T-helper 2 cell treated with Interferon-gamma antibody and Interleukin-4, amounts not matched to agents 100 ng/mL and 5 ng/mL, for 36 hours (primary cell): ENCODE results near the gene ACAD11. TPM values are rescaled to one million over a fixed set of nuclear protein-coding genes. Genes with fewer than 3 reads are reported as not detected.

Source experiments
- intact Hi-C: fragments of 100-400 bp; cut with micrococcal nuclease; formaldehyde crosslinking; loops from one replicate; pipeline ENCODE4 v1.15.1; 2023
- total RNA-seq: library from RNA; stranded (reverse); gene quantifications from 2 replicates; pipeline ENCODE4 v1.2.3, GENCODE V29; 2022

The ACAD11 gene
- total RNA-seq, 1 donor from 2014 or later: 10.4 TPM

DNA sequence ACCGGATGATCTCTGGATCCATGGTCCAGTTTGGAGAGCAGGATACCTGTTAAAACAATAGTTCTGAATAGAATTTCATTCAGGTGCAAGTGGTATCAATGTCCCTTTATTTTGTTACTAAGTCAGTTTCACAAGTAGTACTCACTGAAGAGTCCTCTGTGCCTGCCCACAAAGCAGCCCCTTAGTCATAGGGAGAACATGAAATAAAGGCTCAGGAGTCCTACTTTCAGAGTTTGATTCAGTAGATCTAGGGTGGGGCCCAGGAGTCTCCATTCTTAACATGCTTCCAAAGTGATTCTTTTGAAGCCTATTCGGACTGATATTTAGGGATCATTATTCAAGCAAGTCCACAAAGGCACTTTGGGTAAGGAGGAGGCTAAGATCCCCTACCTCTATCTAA lies 142.3 kb downstream of the ACAD11 start:
- intact Hi-C loops: no loop called here

DNA sequence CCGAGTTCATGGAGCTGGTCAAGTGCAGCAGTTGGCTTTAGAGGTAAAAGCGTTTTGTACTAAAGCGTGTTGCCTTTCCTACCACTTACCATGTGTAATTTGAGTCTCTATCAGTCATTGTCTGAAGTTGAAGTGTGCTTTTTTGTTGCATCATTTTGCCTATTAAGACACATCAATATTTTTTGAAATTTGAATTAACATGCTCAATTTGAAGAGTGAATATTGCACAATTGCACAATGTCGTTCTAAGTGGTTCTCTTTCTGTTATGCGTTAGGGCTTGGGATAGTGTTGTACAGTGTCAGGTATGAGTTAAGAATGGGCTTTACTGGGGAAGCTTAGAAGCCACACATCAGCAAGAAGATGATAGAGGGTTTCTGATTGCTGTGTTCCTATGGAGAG lies 146.6 kb downstream of the ACAD11 start:
- intact Hi-C loops: no loop called here

DNA sequence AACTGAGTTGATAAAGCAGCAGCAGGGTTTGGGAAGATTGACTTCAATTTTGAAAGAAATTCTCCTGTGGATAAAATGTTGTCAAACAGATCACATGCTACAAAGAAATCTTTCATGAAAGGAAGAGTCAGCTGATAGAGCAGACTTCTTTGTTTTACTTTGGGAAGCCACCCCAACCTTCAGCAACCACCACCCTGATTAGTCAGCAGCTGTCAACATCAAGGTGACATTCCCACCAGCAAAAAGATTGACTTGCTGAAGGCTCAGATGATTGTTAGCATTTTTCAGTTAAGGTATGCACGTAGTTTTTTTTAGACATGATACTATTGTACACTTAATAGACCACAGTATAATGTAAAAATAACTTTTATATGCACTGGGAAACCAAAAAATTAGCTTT lies 150.1 kb downstream of the ACAD11 start:
- intact Hi-C loops: no loop called here

DNA sequence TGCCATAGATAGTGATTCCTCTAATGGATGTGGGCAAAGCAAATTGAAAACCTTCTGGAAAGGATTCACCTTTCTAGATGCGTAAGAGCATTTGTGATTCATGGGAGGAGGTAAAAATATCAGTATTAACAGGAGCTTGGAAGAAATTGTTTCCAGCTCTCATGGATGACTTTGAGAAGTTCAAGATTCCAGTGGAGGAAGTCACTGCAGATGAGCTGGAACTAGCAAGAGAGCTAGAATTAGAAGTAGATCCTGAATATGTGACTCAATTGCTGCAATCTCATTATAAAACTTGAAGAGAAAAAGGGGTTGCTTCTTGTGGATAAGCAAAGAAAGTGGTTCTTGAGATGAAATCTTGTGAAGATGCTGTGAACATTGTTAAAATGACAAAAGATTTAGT lies 150.5 kb downstream of the ACAD11 start:
- intact Hi-C loops: no loop called here

Other genes starting within 250 kb of the ACAD11 start
- 37.5 and 42.3 TPM in 2 replicates for gene DNAJC13, start 242.3 kb downstream of the ACAD11 start, total RNA-seq
- gene ACKR4, start 62.5 kb downstream of the ACAD11 start, total RNA-seq: not detected in 2 replicates
- 38.3 and 46.1 TPM in 2 replicates for gene UBA5, start 520 bp upstream of the ACAD11 start, total RNA-seq
- gene NPHP3, start 62.6 kb upstream of the ACAD11 start, total RNA-seq: 18.5 and 19.2 TPM in 2 replicates